ENCODE measurements around the gene DALRD3.

- TF ChIP-seq ZNF384 (IDR thresholded peaks at IDR 0.05) (no peak), ELF4 (IDR thresholded peaks at IDR 0.05) (no peak), BHLHE40 (IDR thresholded peaks at IDR 0.05; ENCODE audit: borderline replicate concordance) (no peak), SUZ12 (IDR thresholded peaks at IDR 0.05) (no peak)
Observed at GRCh38 chr3:48997714-48998637, 20.4 kb downstream of the DALRD3 start.

All from HEK293T (cell line).